Stimulated activated CD4-positive, alpha-beta T cell treated with anti-CD3 and anti-CD28 coated beads, Interleukin-15, amount 100 ng/mL, for 1 hour (primary cell): ENCODE measurements around the gene PPP6R3.
"Not testable (repeated sequence)": the region's sequence is repeated elsewhere in the genome, so short reads cannot be mapped to it uniquely, and the experiment has no call there.

Source experiments
- DNase-seq, 2 donors: peaks; one replicate each; pipeline ENCODE4 v3.0.0-alpha.2; 2020; ENCODE audit warnings: low read depth in 1 of 2, low spot score in 1 of 2

PPP6R3 gene

GRCh38 chr11:68457216-68457897, 3.2 kb upstream of the PPP6R3 start:
- no peak for DNase-seq

GRCh38 chr11:68457898-68458249, 2.7 kb upstream of the PPP6R3 start:
- no peak for DNase-seq

DNA sequence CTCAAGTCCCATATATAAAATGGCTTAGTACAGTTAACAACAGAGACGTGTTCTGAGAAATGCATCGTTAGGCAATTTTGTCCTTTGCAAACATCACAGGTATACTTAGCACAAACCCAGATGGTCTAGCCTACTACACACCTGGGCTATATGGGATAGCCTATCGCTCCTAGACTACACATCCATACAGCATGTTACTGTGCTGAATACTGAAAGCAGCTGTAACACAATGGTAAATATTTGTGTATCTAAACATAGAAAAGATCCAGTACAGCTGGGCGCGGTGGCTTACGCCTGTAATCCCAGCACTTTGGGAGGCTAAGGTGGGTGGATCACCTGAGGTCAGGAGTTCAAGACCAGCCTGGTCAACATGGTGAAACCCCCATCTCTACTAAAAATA, 2.2 kb upstream of the PPP6R3 start:
- DNase-seq: not testable (repeated sequence)

- peak; percentile 84 to 93 for DNase-seq
Measured at GRCh38 chr11:68459886-68460740, 439 bp upstream of the PPP6R3 start.

- no peak for DNase-seq
Measured at GRCh38 chr11:68461575-68461917, 994 bp downstream of the PPP6R3 start.

GRCh38 chr11:68463714-68464113, 3.2 kb downstream of the PPP6R3 start:
- no peak for DNase-seq

GRCh38 chr11:68467201-68467834, 6.8 kb downstream of the PPP6R3 start:
- DNase-seq: no peak

- no peak for DNase-seq
Measured at GRCh38 chr11:68468217-68468828, 7.8 kb downstream of the PPP6R3 start.

GRCh38 chr11:68469122-68469521, 8.6 kb downstream of the PPP6R3 start:
- no peak for DNase-seq

GRCh38 chr11:68469642-68470041, 9.1 kb downstream of the PPP6R3 start:
- DNase-seq: no peak

DNA sequence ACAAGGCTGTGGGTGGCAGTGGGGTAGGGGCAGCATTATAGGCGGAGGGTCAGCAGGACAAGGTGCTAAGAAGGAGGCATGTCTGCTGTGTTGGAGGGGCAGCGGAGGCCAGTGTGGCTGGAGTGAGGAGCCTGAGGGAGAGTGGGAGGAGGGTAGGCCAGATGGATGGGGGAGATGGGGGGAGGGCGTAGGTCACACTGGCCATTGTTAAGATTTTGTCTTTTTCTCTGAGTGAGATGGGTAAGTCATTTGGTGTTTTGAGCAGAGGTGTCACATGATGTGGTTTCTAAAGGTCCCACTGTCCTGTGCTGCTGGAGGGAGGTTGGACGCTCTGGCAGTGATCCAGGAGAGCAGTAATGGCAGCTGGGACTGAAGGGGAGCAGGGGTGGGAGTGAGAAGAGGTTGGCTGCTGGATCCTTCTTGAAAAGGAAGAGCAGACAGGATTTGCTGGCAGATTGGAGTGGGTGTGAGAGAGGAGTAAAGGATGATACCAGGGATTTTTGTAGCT, 9.8 kb downstream of the PPP6R3 start:
- no peak for DNase-seq

GRCh38 chr11:68471360-68472340, 11.1 kb downstream of the PPP6R3 start:
- no peak for DNase-seq

- no peak for DNase-seq
Measured at GRCh38 chr11:68472778-68473177, 12.2 kb downstream of the PPP6R3 start.

GRCh38 chr11:68473693-68474092, 13.1 kb downstream of the PPP6R3 start:
- no peak for DNase-seq

DNA sequence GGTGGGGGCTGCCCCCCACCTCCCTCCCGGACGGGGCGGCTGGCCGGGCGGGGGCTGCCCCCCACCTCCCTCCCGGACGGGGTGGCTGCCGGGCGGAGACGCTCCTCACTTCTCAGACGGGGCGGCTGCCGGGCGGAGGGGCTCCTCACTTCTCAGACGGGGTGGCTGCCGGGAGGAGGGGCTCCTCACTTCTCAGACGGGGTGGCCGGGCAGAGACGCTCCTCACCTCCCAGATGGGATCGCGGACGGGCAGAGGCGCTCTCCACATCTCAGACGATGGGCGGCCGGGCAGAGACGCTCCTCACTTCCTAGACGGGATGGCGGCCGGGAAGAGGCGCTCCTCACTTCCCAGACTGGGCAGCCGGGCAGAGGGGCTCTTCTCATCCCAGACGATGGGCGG, 15.1 kb downstream of the PPP6R3 start:
- not testable (repeated sequence) for DNase-seq

- no peak for DNase-seq
Measured at GRCh38 chr11:68479390-68479789, 18.8 kb downstream of the PPP6R3 start.

GRCh38 chr11:68480193-68480592, 19.6 kb downstream of the PPP6R3 start:
- no peak for DNase-seq

DNA sequence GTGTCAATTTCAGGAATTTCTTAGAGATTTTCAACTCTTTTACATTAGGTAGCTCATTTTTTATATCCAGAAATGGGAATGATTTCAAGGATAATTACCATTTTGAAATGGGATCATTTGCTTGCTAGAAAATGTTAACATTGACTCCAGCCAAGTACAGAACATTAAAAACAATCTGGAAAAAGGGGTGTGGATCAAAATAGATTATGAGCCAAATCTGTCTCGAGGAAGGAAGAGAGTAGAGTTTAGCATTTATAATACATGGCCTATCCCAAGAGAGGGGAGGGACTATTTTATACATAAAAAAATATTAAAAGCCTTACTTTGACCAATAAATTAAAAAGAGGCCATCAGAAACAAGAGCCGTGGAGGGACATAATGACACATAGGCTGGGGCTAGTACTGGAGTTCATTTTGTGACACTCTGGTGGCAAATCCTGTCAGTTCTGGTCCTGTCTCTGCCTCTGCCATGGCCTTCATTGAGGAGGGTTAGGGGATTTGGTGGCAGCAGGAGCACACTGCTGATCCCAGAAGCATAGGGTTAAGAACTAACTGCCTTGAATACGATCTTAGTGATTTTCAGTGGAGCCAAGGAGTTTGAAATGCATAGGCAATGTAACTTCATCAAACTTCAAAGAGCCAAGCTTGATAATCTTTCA, 20.4 kb downstream of the PPP6R3 start:
- DNase-seq: no peak

DNA sequence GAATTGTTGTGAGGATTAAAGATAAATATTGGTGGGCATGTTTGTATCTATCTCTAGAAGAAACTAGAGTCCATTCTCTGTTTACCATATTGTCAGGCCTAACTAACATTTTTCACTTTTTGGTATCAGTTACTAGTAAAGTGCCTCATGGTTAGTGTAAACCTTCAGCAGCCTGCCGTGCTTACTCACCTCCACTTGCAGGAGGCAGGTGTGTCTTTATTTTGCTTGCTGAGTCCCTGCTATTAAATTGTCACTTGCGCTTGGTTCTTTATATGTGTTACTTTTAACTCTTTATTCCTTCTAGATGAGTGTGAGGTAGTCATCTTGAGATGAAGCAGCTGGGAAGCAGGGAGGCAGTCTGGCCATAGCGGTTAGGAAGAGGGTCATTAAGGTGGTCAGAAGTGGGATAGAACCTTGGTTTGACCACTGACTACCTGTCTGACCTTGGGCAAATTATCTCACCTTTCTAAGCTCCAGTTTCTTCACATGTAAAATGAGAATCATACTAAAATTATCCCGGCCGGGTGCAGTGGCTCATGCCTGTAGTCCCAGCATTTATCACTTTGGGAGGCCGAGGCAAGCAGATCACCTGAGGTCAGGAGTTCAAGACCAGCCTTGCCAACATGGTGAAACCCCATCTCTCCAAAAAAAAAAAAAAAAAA, 21.2 kb downstream of the PPP6R3 start:
- DNase-seq: no peak
